Activated T-cell treated with anti-CD3 and anti-CD28 coated beads, Interleukin-2, amount 50 U/mL, for 48 hours (primary cell): ENCODE data around the gene MMP17.
"Not testable (repeated sequence)": the region's sequence is repeated elsewhere in the genome, so short reads cannot be mapped to it uniquely, and the experiment has no call there.

ENCODE experiments used
- DNase-seq, 2 experiments: peaks; one replicate each; pipeline ENCODE4 v3.0.0-alpha.2; 2020

The MMP17 gene

DNA sequence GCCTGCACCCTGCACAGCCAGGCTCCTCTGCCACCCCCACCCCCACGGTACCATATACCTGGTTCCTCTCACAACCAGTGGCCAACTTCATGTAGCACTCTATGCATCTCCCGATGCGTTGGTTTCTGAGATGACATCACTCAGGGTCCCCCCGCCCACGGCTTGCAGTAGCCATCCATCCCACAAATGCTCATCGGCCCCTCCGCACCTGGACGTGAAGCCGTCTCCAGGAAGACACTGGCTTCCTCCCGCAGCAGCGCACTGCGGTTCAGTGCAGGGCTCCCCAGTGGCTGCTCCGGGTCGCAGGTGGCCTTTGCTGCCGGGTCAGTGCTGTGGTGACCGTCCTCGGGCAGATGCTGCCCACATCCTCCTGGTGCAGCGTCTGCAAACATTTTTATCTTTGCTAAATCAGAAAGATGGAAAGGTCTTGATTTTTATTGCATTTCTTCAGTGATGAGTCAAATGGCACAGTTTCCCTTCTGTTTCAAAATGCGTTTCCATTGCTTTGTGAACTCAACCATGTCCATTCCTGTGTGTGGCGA is 27.5 kb upstream of the MMP17 start:
- no peak for DNase-seq

DNA sequence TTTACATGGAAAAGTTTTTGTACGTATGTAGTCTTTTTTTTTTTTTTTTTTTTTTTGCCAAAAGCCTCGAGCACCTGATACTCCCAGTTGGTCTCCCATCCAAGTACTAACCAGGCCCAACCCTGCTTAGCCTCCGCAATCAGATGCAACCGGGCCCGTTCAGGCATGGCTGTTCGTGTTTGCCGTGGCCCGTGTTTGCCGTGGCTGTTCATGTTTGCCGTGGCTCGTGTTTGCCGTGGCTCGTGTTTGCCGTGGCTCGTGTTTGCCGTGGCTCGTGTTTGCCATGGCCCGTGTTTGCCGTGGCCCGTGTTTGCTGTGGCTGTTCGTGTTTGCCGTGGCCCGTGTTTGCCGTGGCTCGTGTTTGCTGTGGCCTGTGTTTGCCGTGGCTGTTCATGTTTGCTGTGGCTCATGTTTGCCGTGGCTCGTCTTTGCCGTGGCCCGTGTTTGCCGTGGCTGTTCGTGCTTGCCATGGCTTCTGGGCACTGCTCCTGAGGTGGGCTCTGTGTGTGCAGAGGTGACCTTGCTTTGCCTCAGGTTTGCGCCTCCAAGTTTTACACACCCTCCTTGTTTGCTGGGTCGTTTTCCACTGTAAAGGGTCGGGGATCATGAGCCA is 26.8 kb upstream of the MMP17 start:
- DNase-seq, result no peak

DNA sequence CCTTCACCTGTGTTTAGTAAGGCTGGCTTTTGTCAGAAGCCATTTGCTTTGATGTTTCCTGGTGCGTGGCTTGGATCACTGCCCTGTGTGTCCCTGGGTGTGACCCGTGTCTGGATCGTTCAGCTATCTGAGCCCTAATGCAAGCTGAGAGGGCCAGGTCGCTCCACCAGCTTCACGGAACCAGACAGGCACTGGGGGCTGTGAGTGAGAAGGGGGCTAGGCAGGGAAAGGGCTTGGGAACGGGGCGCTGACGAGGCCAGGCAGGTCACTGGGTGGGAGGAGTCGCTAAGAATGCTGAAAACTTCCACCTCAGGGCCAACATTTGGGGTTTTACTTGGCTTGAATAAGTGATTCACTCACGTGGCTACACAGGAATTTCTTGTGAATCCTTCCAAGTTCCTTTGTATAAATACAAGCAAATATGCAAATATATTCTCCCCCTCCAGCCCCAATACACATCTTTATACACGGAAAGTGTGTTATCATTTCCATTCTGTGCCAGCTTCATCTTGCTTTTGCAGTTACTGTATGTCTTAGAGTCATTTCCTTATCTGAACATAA is 24.2 kb upstream of the MMP17 start:
- no peak for DNase-seq

DNA sequence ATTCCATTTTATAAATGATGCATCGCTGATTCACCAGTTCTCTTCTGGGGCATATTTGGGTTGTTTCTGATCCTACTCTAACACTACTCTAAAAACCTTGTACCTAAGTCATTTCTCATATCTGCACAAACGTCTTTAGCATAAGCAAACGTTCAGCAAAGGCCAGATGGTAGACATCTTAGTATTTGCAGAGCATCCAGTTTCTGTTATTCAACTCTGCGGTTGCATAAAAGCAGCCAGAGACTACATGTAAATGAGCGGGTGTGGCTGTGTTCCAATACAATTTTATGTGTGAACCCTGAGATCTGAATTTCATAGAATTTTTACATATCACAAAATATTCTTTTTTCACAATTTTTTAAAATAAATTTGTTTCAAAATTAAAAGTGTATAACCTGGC is 22.8 kb upstream of the MMP17 start:
- no peak for DNase-seq

DNA sequence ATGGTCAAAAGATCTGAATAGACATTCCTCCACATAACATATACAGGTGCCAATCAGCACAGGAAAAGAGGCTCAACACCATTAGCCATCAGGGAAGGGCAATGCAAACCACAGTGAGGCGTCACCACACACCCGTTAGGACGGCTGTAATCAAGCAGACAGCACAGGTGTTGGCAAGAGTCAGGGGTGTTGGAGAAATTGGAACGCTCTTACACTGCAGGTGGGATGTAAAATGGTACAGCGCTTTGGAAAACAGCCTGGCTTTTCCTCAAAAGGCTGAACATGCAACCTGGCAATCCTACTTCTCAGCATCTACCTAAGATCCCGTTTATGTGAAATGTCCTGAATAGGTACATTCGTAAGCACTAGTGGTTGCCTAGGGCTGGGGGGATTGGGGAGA is 21.5 kb upstream of the MMP17 start:
- no peak for DNase-seq

DNA sequence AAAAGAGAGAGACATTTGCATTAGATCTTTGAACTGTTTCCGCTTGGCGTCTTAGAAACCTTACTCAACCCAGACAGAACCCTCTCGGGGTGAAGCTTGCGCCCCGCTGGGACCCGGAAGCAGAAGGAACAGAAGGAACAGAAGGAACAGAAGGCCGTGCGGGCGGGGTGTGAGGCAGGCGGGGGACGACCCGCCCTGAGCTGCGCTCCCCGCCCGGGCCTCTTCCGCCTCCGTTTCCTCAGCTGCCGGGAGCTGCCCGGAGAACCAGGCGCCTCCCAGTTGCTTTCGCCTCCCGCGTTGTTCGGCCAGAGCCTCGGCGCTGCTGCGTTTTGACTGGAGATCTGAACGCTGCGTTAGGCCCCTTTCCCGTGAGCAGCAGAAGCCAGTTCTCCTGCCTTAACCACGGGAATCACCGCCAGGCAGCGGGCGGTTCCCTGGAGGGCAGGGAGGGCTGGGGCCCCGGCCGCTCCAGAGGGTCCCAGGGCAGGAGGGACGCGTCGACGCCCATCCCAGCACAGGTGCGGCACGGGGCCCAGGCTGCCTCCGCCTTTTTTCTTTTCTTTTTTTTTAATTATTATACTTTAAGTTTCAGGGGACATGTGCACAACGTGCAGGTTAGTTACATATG is 19.3 kb upstream of the MMP17 start:
- peak; percentile 44 to 61 for DNase-seq

DNA sequence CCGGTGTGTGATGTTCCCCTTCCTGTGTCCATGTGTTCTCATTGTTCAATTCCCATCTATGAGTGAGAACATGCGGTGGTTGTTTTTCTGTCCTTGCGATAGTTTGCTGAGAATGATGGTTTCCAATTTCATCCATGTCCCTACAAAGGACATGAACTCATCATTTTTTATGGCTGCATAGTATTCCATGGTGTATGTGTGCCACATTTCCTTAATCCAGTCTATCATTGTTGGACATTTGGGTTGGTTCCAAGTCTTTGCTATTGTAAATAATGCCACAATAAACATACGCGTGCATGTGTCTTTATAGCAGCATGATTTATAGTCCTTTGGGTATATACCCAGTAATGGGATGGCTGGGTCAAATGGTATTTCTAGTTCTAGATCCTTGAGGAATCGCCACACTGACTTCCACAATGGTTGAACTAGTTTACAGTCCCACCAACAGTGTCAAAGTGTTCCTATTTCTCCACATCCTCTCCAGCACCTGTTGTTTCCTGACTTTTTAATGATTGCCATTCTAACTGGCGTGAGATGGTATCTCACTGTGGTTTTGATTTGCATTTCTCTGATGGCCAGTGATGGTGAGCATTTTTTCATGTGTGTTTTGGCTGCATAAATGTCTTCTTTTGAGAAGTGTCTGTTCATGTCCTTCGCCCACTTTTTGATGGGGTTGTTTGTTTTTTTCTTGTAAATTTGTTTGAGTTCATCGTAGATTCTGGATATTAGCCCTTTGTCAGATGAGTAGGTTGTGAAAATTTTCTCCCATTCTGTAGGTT is 18.5 kb upstream of the MMP17 start:
- not testable (repeated sequence) for DNase-seq

DNA sequence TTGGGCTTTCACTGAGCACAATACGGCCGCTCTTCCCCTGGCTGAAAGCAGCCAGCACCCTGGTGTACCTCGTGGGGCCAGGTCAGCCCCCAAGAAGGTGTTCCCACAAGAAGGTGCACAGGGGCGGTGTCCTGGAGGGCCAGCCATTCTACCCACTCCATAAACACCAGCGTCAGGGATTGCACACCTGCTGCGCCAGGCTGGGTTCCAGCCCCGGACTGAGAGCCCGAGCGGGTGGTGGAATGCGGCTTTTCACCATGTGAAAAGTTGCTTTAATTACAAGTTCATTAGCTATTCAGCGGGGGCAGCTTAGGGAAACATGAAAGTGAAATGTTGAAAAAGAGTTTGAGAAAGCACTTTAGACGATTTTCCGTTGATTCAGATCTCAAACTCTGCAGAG is 17.5 kb upstream of the MMP17 start:
- DNase-seq, result no peak

DNA sequence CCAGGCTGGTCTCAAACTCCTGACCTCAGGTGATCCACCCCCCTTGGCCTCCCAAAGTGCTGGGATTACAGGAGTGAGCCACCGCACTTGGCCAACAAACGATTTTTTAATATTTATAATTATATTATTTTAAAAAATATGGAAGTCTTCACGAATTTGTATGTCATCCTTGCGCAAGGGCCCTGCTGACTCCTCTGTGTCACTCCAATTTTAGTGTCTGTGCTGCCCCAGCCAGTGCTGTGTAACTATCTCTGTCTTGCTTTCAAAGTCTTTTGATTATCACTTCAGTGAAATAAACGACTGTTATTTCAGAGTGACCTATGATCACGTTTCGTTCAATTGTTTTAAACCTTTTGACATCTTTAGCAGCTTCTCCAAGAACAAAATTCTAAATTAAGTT is 13.1 kb upstream of the MMP17 start:
- no peak for DNase-seq

DNA sequence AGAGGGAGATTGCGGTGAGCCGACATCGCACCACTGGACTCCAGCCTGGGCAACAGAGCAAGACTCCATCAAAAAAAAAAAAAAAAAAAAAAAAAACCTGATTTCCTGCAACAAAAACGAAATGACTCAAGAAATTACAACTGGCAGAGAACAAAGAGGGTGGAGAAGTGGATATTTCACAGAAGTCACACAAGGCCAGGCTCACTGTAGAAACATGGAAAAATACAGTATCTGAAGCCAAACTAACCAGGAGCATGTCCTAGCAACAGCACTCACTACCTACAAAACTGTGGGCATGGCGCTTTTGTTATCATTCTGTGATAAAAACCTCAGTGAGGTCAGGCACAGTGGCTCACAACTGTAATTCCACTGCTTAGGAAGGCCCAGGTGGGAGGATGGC is 11.7 kb upstream of the MMP17 start:
- no peak for DNase-seq

DNA sequence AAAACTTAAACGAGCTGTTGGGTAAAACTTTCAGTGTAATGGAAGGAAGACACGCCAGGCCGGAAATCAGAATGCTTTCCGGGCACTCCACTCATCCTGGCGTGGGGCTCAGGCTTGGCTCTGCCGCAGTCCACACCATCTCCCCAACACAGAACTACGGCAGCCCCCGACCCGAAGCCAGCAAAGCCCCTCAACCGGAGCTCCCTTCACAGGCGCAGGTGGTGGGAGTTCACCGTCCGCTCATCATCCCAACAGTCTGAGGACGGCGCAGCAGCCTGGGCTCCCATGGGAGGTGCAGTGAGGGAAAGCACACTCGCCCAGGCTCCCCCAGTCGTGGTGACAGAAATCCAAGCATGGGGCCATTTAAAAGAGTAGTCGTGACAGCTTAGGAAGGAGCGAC is 11.0 kb upstream of the MMP17 start:
- no peak for DNase-seq

DNA sequence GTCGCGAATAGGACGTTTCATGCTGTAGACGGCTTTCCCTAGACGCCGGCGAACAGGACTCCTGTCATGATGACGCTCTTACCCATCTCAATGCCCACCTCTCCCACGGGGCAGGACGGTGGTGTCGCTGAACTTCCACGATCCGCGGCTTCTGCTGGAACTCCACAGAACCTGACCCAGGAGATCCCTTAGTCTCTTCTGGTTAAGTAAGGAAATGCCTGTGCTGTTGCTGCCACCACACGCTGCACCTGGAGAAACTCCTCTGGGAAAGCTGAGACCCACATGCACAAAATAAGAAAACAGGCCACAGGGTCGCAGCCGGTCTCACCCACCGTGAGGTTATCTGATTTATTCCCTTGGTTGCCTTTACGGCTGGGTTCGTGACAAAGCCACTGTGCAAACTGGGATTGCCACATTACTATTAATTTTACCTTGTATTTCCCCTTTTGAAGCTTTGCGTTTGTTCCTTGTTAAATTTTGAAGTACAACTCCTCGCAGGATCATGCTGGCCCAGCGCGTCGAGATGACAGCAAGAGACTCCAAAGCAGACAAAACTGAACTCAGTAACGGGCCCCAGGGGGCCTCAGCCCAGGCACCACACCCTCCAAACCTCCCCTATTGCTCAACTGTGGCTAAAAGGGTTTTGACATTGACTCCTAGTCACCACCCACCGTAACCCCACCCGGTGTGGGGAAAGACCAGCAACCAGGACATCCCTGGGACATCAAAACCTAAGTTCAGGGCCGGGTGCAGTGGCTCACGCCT is 9.2 kb upstream of the MMP17 start:
- no peak for DNase-seq

DNA sequence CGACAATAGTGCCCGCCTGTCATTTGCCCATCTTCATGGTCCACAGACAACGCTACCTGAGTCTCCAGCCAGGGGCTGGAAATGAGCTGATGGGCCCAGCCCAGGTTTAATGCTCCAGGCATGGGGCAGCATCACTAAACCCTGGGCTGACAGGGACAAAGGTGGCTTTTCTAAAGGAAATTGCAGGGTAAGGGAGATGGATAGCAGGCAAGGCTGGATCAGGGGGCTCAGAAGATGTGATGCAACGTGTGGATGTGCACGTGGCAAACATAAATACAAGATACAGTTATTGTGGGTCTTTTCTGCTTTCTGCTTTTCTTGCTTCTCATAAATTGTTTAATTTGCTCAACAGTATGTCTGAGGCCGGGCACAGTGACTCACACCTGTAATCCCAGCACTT is 3.7 kb upstream of the MMP17 start:
- DNase-seq, result no peak

DNA sequence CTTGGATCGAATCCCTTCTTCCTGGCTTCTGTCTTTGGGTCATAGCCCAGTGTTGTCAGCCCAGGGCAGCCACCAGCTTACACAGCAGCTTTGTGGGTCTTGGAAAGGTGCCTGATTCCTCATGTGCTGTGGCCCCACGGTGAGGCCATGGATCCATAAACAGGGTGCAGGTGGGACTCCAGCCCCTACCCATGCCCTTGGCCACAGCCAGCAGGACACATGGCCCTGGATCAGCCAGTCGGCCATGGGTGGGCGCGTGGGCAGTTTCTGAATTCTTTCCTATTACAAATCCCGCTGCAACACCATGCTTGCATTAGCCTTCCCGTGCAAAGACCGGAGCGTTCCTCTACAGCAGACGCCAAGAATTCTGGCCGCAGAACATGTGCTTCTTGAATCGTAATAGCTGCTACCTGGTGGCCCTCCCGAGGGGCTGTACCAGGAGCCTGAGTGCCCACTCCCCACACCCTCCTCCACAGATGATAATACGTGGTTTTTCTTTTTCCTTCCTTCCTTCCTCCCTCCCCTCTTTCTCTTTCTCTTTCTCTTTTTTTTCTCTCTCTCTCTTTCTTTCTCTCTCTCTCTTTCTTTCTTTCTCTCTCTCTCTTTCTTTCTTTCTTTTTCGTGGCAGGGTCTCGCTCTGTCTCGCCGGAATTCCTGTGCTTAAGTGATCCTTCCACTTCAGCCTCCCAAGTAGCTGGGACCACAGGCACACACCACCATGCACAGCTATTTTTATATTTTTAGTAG is 2.9 kb upstream of the MMP17 start:
- DNase-seq, result no peak

DNA sequence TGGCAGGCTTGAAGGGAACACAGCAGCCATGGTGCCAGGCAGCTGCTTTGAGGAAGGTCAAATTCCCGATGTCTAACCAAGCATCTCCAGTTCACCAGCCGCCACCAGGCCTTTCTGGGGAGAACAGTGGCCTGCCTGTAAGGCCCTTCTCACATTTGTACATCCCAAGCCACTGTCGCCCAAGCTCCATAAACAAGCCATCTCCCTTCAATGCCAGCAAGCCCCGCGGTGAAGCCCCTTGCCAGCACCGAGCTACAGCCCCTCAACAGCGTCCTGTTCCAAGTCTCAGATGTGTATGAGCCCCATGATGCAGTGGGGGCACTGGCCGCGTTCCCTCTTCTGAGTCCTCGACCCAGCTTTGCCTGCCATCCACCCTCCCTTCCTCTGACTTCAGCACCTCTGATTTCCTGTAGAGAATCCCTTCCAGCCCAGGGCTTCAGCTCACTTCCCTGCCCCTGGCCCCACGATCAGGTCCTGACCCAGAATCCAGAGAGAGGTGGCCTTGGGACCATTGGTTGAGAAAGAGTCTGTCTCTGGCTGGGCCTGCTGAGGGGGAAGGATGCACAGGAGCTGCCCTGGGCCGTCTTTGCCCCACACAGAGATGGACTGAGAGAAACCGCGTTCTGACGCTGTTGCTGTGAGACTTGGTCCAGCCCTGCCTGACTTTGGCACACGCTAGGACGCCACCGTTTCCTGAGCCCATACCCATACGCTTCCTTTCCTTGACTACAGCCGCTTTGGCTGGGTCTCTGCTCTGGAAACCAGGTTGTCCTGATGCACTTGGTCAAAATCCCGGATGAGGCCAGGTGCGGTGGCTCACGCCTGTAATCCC is 1.9 kb upstream of the MMP17 start:
- DNase-seq, result no peak

DNA sequence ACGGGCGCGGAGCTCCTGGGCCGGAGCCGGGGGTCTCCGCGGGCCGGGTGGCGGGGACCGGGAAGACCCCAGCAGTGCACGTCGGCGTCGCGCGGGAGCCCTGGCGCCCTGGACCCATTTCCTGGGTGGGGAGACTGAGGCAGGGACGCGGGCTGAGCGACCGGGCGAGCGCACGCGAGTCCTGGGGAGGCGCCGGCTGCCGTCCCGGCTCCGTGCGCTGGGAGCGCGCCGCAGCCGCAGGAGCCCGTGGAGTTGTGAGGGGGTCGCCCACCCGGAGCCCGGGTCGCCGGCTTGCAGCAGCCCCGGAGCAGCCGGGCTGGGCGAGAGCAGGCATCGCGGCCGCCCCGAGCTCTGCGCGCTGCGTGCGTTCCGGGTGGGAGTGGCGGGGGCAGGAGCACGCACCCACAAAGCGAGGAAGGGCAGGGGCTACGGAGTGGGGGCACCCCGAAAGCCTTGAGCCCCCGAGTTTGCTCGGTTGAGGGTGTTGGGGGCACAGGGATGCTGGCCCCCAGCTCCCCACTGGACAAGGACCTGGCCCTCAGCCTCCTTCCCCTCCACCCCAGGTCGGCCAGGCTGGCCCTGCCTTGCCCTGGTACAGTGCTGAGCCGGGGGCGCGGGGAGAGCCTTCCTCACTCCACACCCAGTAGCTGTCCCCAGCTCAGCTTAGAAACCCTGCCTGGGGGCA is 620 bp downstream of the MMP17 start:
- DNase-seq, result peak in 1 of 2 experiments; percentile 54

DNA sequence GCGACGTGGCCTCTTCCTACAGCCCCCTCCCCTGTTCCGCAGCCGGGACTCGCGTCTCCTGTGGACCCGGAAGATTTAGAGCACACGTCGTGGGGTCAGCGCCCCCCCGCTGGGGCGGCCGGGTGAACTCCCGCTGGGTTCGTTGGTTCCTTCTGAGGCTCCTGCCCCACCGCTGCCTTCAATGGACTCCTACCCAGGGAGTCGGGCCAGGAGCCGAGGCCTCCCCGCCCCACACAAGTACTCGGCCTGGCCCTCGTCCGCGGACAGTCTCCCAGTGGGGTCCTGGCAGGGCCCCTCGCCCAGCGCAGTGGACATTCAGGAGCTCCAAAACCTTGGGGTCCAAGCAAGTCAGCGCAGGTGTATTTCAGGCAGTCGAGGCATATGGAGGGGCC is 1.2 kb downstream of the MMP17 start:
- DNase-seq, result peak; percentile 38 to 44

DNA sequence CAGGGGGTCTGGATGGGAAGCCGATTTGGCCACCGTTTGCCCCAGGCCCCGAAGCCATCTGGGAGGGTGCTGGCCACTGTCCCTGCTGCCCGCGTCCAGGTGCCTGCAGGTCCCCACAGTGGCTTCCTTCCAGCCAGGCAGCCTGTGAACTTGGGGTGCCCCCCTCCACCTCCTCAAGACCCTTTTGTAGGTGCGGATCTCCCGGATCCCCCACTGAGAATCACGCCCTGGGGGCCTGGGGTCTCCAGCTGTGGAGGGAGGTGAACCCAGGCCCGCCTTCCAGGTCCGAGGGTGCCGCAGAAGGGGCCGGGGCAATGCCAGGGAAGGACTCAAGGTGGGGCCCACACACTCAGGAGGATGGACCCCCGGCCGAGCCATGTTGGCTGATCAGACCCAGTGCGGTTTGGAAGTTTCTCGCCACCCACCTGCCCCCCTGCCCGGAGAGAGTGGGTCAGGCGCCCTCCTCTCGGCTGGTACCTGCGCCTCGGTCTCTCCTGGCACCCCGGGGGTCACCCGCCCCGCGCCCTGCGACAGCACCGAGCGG is 1.7 kb downstream of the MMP17 start:
- DNase-seq, result no peak

DNA sequence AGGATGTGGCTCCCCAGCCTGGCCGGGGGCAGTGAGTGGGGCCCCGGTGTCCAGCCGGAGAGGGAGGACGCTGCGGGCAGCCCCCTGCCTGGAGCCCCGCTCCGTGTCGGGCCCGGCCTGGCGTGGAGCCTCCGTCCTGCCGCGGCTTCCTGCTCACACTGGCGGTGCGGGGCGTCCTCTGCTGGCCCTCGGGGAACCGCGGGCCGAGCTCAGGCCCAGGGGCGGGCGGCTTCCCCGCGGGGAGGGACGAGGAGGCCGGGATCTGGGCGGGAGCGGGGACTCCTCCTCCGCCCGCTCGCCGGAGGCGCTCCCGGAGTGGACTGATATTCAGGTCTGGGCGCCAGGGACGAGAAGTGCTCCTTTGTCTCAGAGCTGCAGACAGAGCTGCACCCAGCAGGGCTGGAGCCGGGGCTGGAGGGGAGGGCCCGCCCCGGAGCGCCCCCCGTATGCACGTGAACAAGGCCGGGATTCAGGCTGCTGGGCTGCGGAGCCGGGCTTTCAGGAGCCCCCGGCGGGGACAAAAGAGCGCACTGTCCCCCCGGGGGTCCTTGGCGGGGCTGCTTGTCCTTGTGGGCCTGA is 2.2 kb downstream of the MMP17 start:
- peak; percentile 51 to 62 for DNase-seq
